ENCODE results near the gene MGAM2. TPM values are rescaled to one million over a fixed set of nuclear protein-coding genes. Genes with fewer than 3 reads are reported as not detected.

The MGAM2 gene
- total RNA-seq, 1 experiment from 2014 or later: not detected

- BruUV-seq (replicated peaks): no TSS peak
- CTCF ChIA-PET: no interaction called here
- intact Hi-C loops (cut with micrococcal nuclease; ENCODE audit: unreplicated experiment): no loop called here
These were observed 47.4 kb downstream of the MGAM2 start for GRCh38 chr7:142158736-142159496.

DNA sequence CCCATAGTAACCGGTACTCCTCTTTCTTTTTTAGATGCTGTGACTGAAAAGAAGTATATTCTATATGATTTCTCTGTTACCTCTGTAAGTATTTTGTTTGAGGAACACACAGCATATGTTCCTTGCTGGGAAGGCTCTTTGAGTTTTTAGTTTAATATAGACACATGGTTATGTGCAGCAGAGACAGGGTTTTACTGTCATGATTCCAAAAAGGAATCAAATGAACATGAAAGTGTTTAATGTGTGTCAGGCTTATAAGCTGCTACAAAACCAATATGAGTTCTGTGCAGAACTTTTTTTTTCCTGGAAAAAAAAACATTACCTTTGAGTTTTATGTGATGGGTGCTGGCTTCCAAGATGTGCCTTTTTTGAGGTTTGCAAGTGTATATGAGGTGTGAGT, 50.4 kb downstream of the MGAM2 start:
- no TSS peak for BruUV-seq (replicated peaks)
- Histone ChIP-seq H3K27me3 (replicated peaks; ENCODE audit: insufficient read depth, low read depth, low read length, poor library complexity) (no peaks in the 10 kb centered on the region), H3K9me3 (ENCODE audit: low read depth, low read length, poor library complexity, severe bottlenecking) (no peaks in the 10 kb centered on the region), H3K36me3 (ENCODE audit: insufficient read depth, low read length, poor library complexity, severe bottlenecking) (no peaks in the 10 kb centered on the region), H3K4me3 (ENCODE audit: low read depth, low read length, poor library complexity, severe bottlenecking) (no peak overlapping the region), H3K4me1 (ENCODE audit: insufficient read depth, low read length, poor library complexity, severe bottlenecking) (no peaks in the 10 kb centered on the region), H3K27ac (ENCODE audit: low read depth, low read length, poor library complexity, severe bottlenecking) (no peak overlapping the region)
- ChIA-PET POLR2A (ENCODE audit: low non-redundant PET) (no interaction called here), CTCF (no interaction called here)
- intact Hi-C loops (cut with micrococcal nuclease; ENCODE audit: unreplicated experiment): no loop called here
- no peak for TF ChIP-seq EZH2 (IDR thresholded peaks at IDR 0.05; ENCODE audit: borderline replicate concordance, low read depth, low read length, poor library complexity, severe bottlenecking)
- TF ChIP-seq CTCF (conservative IDR thresholded peaks at IDR 0.05; ENCODE audit: low read depth, low read length): no peak
- no peak for DNase-seq (ENCODE audit: low spot score)

More at GRCh38 chr7:142158736-142159496, 47.4 kb downstream of the MGAM2 start:
- Histone ChIP-seq H3K4me3 (ENCODE audit: low read depth, low read length, poor library complexity, severe bottlenecking) (no peak overlapping the region), H3K4me1 (ENCODE audit: insufficient read depth, low read length, poor library complexity, severe bottlenecking) (no peaks in the 10 kb centered on the region), H3K9me3 (ENCODE audit: low read depth, low read length, poor library complexity, severe bottlenecking) (no peaks in the 10 kb centered on the region), H3K36me3 (ENCODE audit: insufficient read depth, low read length, poor library complexity, severe bottlenecking) (no peaks in the 10 kb centered on the region), H3K27ac (ENCODE audit: low read depth, low read length, poor library complexity, severe bottlenecking) (no peak overlapping the region), H3K27me3 (replicated peaks; ENCODE audit: insufficient read depth, low read depth, low read length, poor library complexity) (no peaks in the 10 kb centered on the region)
- POLR2A ChIA-PET (ENCODE audit: low non-redundant PET): no interaction called here
- TF ChIP-seq EZH2 (IDR thresholded peaks at IDR 0.05; ENCODE audit: borderline replicate concordance, low read depth, low read length, poor library complexity, severe bottlenecking) (no peak), CTCF (conservative IDR thresholded peaks at IDR 0.05; ENCODE audit: low read depth, low read length) (no peak)
- no peak for DNase-seq (ENCODE audit: low spot score)

- Histone ChIP-seq H3K27ac (ENCODE audit: low read depth, low read length, poor library complexity, severe bottlenecking) (no peak overlapping the region), H3K4me3 (ENCODE audit: low read depth, low read length, poor library complexity, severe bottlenecking) (no peak overlapping the region), H3K4me1 (ENCODE audit: insufficient read depth, low read length, poor library complexity, severe bottlenecking) (no peaks in the 10 kb centered on the region), H3K9me3 (ENCODE audit: low read depth, low read length, poor library complexity, severe bottlenecking) (no peaks in the 10 kb centered on the region), H3K36me3 (ENCODE audit: insufficient read depth, low read length, poor library complexity, severe bottlenecking) (no peaks in the 10 kb centered on the region), H3K27me3 (replicated peaks; ENCODE audit: insufficient read depth, low read depth, low read length, poor library complexity) (no peaks in the 10 kb centered on the region)
- no peak for TF ChIP-seq CTCF (conservative IDR thresholded peaks at IDR 0.05; ENCODE audit: low read depth, low read length)
- no peak for TF ChIP-seq EZH2 (IDR thresholded peaks at IDR 0.05; ENCODE audit: borderline replicate concordance, low read depth, low read length, poor library complexity, severe bottlenecking)
- BruUV-seq (replicated peaks): no TSS peak
- ChIA-PET CTCF (no interaction called here), POLR2A (ENCODE audit: low non-redundant PET) (no interaction called here)
- intact Hi-C loops (cut with micrococcal nuclease; ENCODE audit: unreplicated experiment): no loop called here
- DNase-seq (ENCODE audit: low spot score): no peak
These were observed 57.2 kb downstream of the MGAM2 start for GRCh38 chr7:142168746-142169145.
